HG03175 (cell line): ENCODE data around the gene NAV3.

Experiments used
- ATAC-seq: cut with Tn5 transposase; IDR thresholded peaks from one replicate; pipeline ENCODE4 v1.9.1; 2021; ENCODE audit warnings: mild to moderate bottlenecking, moderate library complexity; ENCODE audit not compliant: unreplicated experiment

The NAV3 gene

GRCh38 chr12:77974645-77975044, 144.0 kb downstream of the NAV3 start:
- no peak for ATAC-seq

- ATAC-seq = no peak
Observed at GRCh38 chr12:77979597-77980250, 149.0 kb downstream of the NAV3 start.

- no peak for ATAC-seq
Observed at GRCh38 chr12:77980782-77981181, 150.1 kb downstream of the NAV3 start.

DNA sequence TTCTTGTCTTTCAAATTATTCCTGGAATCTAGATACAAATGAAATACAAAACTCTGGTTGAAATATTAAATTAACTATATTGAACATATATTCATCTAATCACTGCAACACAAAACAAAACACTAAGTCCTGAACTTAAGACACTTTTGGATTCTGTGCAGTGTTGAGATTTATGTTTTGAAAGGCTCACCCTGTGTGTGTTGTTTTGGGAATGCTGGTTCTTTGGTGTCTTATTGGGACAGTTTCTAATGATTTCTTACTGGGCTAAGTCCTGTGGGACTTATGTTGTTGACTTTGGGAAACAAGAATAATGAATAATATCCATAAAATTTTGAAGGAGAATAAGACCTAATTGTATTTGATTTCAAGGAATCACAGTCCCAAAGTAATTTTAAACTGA, 153.2 kb downstream of the NAV3 start:
- no peak for ATAC-seq

GRCh38 chr12:77992760-77993159, 162.1 kb downstream of the NAV3 start:
- ATAC-seq = no peak

GRCh38 chr12:77993658-77994057, 163.0 kb downstream of the NAV3 start:
- no peak for ATAC-seq

DNA sequence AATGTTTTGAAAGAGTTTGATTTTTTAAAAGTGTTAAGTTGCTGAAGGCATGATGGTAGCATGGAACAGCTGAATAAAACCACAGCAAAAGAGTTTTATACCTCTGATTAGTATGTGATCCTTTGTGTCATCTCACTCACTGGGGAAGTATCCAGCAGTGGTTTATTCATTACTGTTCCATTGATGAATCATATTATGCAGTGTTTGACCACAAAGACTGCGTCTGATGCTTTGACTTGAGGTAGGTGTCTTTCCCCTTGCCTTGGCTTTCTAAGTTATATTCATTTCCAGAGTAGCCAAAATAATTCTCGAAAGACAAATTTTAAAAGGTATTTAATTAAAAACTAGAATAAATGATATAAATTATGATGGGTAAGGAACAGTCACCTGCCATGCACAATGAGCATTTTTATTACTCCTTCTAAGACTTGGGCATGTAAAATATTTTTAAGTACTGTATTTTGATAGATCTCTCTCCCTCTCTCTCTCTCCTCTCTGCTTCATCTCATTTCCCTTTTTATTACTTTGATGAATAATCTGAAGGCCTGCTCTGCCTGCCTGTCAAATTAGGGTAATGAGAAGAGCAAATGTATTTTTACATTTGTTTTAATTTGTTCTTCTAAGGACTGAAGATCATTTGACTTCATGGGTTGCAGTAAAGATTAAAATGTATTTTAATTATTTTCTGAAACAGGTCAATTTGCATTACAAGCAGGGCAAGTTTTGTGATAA, 164.9 kb downstream of the NAV3 start:
- ATAC-seq = peak; percentile 83

DNA sequence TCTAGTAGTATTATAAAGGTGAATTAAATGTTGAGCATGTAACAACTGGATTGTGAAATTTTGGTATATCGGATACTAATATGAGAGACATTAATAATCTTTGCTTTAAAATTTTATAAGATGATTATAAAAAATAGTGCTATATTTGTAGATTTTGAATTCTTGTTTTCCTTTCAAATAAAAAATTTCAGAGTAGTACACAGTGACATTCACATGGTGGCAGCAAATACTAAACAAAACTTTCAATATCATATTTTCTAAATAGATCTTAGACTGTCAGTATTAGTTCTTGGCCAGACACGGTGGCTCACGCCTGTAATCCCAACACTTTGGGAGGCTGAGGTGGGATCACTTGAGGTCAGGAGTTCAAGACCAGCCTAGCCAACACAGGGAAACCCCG, 166.0 kb downstream of the NAV3 start:
- no peak for ATAC-seq

- ATAC-seq = no peak
Observed at GRCh38 chr12:77998236-77998786, 167.6 kb downstream of the NAV3 start.

- ATAC-seq = peak; percentile 85
Observed at GRCh38 chr12:77999074-77999715, 168.5 kb downstream of the NAV3 start.

- no peak for ATAC-seq
Observed at GRCh38 chr12:78002878-78003277, 172.2 kb downstream of the NAV3 start.

GRCh38 chr12:78004249-78005093, 173.8 kb downstream of the NAV3 start:
- no peak for ATAC-seq

DNA sequence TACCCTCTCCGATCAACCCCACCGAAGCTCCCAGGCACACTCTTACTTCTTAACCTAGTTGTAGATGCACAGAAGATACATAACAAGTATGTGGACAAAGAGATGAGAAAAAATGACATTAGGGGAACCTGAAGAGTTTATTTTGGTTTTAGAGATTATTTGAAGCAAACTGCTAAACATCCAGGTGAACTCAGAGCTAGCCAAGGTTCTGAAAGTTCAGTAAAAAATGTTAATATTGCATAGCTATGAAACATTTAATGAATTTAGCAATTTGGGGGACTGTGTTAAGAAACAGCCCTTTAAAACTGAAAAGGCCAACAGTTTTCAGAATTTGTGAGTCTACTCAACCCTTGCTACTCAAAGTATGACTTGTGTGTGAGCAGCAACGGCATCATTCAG, 174.4 kb downstream of the NAV3 start:
- no peak for ATAC-seq

GRCh38 chr12:78007173-78007572, 176.5 kb downstream of the NAV3 start:
- ATAC-seq = no peak

DNA sequence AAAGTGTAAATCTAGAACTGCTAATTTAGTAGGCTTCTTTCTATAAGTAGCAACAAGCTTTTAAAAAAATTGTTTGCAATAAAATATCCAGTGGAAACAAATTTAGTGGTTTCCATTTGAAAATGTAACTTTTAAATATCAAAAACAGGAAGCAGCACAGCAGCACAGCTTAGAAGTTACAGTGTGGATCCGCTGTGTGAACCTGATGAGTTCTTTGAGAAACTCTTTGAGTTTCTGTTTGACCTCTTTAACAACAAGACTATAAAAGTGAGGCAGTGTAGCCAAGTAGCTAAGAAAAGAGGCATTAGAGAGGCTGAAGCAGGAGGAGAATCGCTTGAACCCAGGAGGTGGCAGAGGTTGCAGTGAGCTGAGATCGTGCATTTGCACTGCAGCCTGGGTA, 178.3 kb downstream of the NAV3 start:
- ATAC-seq = no peak

DNA sequence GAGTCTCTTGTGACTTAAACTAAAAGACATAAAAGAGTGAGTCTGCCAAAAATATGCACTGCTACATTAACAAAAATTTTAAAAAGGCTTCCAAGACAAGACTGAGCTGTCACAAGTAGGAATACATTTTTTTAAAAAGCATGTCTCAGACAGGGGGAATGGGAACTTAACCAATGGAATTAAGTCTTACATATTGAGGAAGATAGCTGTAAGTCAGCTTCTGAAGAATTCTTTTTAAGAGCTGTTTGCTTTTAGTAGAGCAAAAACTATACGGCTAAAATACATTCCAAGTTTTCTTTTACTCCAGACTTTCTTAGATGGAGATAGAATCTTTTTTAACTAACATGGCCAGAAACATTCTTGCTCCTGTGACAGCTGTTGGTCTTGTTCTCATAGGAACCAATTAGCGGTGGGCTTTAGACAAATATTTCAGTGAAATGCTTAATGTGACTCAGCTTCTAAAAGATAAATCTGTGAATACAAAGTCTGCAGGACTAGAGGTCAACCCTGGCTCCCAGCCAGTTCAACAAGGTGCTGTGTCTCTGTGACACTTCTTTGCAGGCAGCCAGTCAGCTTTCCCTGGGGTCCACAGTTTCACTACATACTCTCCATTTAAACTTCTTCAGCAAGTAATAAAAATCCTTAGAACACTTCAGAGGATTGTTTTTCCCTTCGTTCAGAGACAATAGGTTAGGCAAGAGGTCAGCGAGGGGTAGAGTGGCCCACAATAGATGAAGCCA, 187.6 kb downstream of the NAV3 start:
- ATAC-seq = no peak

GRCh38 chr12:78018939-78019338, 188.2 kb downstream of the NAV3 start:
- no peak for ATAC-seq

- no peak for ATAC-seq
Observed at GRCh38 chr12:78028426-78028825, 197.7 kb downstream of the NAV3 start.

DNA sequence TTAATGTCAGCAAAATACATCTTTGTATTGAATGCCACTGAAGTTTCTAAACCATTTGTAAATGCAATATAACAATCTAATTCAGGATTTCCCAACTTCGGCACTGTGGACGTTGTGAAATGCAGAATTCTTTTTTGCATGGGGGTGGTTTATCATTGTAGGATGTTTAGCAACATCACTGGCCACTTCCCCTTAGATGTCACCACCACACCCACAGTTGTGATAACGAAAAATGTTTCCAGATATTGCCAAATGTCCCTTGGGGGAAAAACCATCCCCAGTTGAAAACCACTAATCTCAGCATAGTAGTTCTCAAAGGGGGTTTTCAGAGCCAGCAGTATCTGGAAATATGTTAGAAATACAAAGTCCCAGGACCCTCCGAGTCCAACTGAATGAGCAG, 203.3 kb downstream of the NAV3 start:
- no peak for ATAC-seq

DNA sequence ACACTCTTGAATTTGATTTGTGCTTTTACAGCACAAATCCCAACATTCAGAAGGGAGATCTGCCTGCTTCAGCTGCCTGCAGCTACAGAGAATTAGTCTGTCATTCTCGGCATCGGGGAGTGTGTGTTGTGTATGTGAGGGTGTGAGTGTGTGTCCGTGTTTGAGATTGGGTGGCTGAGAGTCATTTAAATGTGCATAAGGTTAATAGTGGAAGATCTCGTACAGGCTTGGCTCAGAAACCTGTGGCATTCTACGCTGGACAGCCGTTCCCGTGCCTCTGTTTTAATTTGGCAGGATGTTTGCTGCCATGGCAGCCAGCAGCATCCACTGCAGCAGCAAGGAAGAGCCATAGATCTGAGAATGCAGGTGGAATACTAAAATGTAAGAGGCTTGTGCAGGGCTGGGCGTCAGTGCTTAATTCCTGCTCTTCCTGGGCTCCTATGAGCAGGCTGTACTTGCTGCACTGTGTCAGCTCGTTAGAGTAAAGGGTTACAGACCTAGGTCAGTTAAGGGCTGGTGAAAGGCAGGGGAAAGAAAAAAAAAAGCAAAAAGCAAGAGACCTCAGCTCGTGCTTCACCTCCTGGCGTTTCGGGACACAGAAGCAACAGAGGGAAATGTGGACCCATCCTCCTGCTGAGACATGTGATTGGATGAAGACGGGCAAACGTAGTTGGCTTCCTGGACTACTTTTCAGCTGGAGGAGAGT, 205.4 kb downstream of the NAV3 start:
- no peak for ATAC-seq
